H1 (cell line): Measurements from ENCODE around the gene MYOC. TPM values are rescaled to one million over a fixed set of nuclear protein-coding genes. Genes with fewer than 3 reads are reported as not detected.

Source experiments
- CREB1 ChIP-seq: IDR thresholded peaks from 2 replicates; pipeline ENCODE4 v1.6.1; 2012; ENCODE audit warnings: inconsistent platforms
- KDM4A ChIP-seq: IDR thresholded peaks from one replicate; pipeline ENCODE4 v1.7.1; 2012; ENCODE audit warnings: low read depth, mild to moderate bottlenecking, moderate library complexity, low read length, inconsistent platforms; ENCODE audit not compliant: severe bottlenecking
- SRF ChIP-seq: IDR thresholded peaks from 2 replicates; pipeline ENCODE4 v1.6.1; 2011; ENCODE audit warnings: mild to moderate bottlenecking, low read depth, low read length, moderate library complexity
- SUZ12 ChIP-seq: fragments of 200-600 bp; sonication (generic); IDR thresholded peaks from 2 replicates; pipeline ENCODE4 v1.6.1; 2012; ENCODE audit warnings: mild to moderate bottlenecking, inconsistent platforms, low read length, moderate library complexity, mixed read lengths
- polyA plus RNA-seq, 7 experiments: library from polyadenylated mRNA; depleted of rRNA in 3 of 7; stranded (reverse) in 5 of 7; unstranded in 2 of 7; fragments of >200 nt in 5 of 7; fragments of 200-250 nt in 2 of 7; gene quantifications; 1 replicate in 5 of 7; 2 replicates in 1 of 7; 4 replicates in 1 of 7; pipeline versions ENCODE4 v1.2.1 to v1.2.3, GENCODE V29; 2011 to 2013; ENCODE audit warnings: missing spikeins in 2 of 7, mixed read lengths in 2 of 7
- total RNA-seq: library from RNA; stranded (reverse); fragmentation: NEBNext Ultra II Directional; extraction: Animal tissue kit (Norgen Biotek cat#: 25700); gene quantifications from 2 replicates; pipeline ENCODE4 v1.2.1, GENCODE V29; 2021

Gene MYOC
- total and polyA plus RNA-seq, 2 of the 8 experiments (the other 6 are each of a cell fraction or from before 2014, with no cell fraction given), result not detected

DNA sequence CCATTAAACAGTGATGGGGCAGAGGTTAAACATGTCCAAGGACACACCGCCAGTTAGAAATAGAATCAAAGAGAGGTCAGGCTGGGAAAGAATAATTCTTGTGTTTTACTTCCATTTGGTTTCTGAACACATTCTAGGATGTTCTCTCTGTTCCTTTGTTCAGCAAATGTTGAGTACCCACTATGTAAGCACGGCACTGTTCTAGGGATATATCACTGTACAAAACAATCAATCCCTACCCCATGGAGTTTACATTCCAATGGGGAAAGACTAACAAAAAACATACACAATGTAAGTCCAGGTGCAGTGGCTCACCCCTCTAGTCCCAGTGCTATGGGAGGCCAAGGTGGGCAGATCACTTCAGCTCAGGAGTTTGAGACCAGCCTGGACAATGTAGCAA, 24.3 kb downstream of the MYOC start (continued):
- no peak for TF ChIP-seq SUZ12
- no peak for TF ChIP-seq KDM4A
- no peak for TF ChIP-seq CREB1
- TF ChIP-seq SRF, result no peak
- TF ChIP-seq, all 59 proteins: peak for 0
